Stromal cell of bone marrow (primary cell): ENCODE results near the gene WDR18.
"Not testable (repeated sequence)": the region's sequence is repeated elsewhere in the genome, so short reads cannot be mapped to it uniquely, and the experiment has no call there.

Experiments
- DNase-seq: peaks from one replicate; pipeline ENCODE4 v3.0.0-alpha.2; 2012; ENCODE audit warnings: low read depth

The WDR18 gene

DNA sequence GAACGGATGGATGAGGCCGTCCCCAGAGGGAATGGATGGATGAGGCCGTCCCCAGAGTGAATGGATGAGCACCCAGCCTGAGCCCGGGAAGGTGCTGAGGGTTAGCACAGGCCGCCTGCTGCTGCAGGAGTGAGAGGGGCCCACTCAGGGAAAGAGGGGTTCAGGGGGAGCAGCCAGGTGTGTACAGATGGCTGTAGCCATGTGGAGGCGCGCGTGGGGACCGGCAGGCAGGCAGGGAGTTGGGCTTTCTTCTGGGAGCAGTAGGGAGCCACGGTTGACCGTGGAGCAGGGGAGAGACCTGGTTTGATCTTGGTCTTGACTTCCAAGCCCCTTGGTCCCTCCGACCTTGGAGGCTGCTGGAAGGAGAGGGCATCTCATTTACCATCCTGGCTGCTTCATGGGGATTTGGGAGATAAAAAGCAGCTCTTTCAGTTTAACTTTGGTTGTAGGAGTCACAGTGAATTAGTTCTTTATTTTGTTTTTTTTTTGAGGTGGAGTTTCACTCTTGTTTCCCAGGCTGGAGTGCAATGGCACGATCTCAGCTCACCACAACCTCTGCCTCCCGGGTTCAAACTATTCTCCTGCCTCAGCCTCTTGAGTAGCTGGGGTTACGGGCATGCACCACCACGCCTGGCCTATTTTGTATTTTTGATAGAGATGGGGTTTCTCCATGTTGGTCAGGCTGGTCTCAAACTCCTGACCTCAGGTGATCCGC, 33.6 kb upstream of the WDR18 start:
- DNase-seq: no peak

GRCh38 chr19:952049-952679, 32.0 kb upstream of the WDR18 start:
- DNase-seq: no peak

- DNase-seq: no peak
Observed at GRCh38 chr19:952680-953444, 31.3 kb upstream of the WDR18 start.

GRCh38 chr19:953445-954271, 30.5 kb upstream of the WDR18 start:
- DNase-seq: no peak

GRCh38 chr19:954272-954671, 29.9 kb upstream of the WDR18 start:
- DNase-seq: no peak

GRCh38 chr19:954672-955494, 29.3 kb upstream of the WDR18 start:
- no peak for DNase-seq

GRCh38 chr19:955803-956765, 28.1 kb upstream of the WDR18 start:
- DNase-seq: no peak

DNA sequence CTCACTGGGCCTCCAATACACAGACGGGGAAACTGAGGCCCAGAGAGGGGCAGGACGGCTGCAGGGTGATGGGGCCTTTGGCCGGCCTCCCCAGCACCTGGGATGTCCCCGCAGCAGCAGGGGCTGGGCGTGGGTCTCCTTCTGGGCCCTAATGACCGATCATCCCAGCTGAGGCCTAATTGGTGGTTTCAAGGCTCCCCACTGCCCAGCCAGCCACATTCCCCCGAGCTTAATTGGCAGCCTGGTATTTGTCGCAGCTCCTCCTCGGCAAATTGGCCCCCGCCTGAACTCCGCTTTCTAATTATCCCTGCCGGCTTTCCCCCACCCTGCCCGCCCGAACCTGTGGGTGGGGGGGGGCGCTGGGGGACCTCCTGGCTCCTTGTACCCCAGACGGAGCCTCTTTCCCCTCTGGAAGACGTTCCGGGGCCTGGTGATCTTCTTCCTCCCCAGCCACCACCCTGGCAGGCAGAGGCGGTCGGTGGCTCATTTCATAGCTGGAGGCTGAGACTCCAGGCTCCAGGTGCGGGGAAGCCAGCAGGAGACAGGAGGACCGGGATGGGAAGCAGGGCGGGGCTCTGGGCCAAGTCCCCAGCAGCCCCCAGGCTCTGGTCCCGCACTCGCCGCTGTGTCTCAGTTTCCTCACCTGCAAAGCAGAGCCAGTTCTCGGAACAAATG, 27.2 kb upstream of the WDR18 start:
- no peak for DNase-seq

GRCh38 chr19:957578-957977, 26.6 kb upstream of the WDR18 start:
- DNase-seq: not testable (repeated sequence)

- DNase-seq: no peak
Observed at GRCh38 chr19:958967-959855, 24.9 kb upstream of the WDR18 start.

- DNase-seq: no peak
Observed at GRCh38 chr19:960020-960419, 24.1 kb upstream of the WDR18 start.

- no peak for DNase-seq
Observed at GRCh38 chr19:960601-960938, 23.6 kb upstream of the WDR18 start.

- DNase-seq: no peak
Observed at GRCh38 chr19:961866-962620, 22.1 kb upstream of the WDR18 start.

DNA sequence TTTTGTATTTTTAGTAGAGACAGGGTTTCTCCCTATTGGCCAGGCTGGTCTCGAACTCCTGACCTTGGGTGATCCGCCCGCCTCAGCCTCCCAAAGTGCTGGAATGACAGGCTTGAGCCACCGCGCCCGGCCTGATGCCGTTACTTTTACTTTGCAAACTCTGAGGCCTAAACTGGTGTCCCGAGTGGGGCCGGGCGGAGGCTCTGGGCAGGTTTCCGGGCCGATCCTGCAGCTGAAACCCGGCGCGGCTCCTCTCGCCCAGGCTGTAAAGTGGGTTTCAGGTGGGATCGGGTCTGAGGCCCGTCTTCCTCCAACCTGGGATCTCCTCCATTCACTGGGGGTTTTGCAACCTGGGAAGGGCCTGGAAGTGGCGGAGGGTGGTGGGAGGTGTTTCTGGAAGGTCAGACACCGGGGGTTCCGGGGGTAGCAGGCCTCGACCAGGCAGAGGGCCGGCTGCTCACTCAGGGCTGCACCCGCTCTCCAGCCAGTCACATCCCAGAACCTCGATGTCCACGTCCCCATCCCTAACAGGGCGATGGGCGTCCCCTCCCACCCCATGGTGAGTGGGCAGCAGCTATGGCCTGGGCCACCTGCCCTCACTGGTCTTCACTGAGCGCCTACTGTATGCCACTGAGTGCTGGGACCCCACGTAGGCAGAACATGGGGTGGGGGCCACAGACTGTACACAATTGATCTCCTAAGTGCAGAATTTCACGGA, 21.3 kb upstream of the WDR18 start:
- DNase-seq: no peak

DNA sequence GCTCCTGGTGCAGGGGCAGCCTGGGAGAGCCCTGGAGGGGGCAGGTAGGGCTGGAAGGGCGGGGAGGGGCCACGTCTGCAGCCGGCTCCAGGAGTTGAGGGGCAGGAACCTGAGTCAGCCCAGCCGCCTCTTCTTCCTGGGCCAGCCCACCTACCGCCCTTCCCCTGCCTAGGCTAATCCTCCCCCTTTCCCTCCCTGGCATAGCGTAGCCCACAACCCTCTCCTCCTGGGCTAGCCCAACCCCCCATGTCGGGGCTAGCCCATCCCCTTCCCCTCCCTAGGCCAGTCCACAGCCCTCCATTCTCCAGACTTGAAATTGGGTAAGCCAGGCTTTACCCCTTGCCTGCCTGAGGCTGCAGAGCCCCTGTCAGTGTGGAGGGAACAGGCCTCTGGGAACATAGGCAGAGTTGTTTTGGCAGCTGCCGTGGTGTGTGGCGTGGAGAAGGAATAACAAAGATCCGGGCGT, 20.6 kb upstream of the WDR18 start:
- DNase-seq: no peak

- DNase-seq: no peak
Observed at GRCh38 chr19:964116-964520, 20.0 kb upstream of the WDR18 start.
